HG03095 (cell line): ENCODE measurements around the gene ZRANB1.

Source experiments
- ATAC-seq: cut with Tn5 transposase; IDR thresholded peaks from one replicate; pipeline ENCODE4 v1.9.1; 2021; ENCODE audit warnings: moderate library complexity; ENCODE audit not compliant: unreplicated experiment

ZRANB1 gene

GRCh38 chr10:125017547-125018298 lies 75.8 kb downstream of the ZRANB1 start:
- ATAC-seq, result no peak

- ATAC-seq, result no peak
Observed at GRCh38 chr10:125018576-125019143, 76.7 kb downstream of the ZRANB1 start.

- no peak for ATAC-seq
Observed at GRCh38 chr10:125020386-125020785, 78.5 kb downstream of the ZRANB1 start.

- no peak for ATAC-seq
Observed at GRCh38 chr10:125020871-125021270, 78.9 kb downstream of the ZRANB1 start.

- ATAC-seq, result no peak
Observed at GRCh38 chr10:125021686-125022344, 79.9 kb downstream of the ZRANB1 start.

- no peak for ATAC-seq
Observed at GRCh38 chr10:125022671-125023070, 80.7 kb downstream of the ZRANB1 start.

GRCh38 chr10:125023255-125023654 lies 81.3 kb downstream of the ZRANB1 start:
- no peak for ATAC-seq

GRCh38 chr10:125023862-125024496 lies 82.1 kb downstream of the ZRANB1 start:
- ATAC-seq, result no peak

- no peak for ATAC-seq
Observed at GRCh38 chr10:125024497-125025234, 82.7 kb downstream of the ZRANB1 start.

GRCh38 chr10:125025341-125025740 lies 83.4 kb downstream of the ZRANB1 start:
- ATAC-seq, result no peak

- no peak for ATAC-seq
Observed at GRCh38 chr10:125026036-125026931, 84.4 kb downstream of the ZRANB1 start.

GRCh38 chr10:125026974-125027735 lies 85.2 kb downstream of the ZRANB1 start:
- ATAC-seq, result no peak

GRCh38 chr10:125027871-125028869 lies 86.2 kb downstream of the ZRANB1 start:
- ATAC-seq, result no peak

- no peak for ATAC-seq
Observed at GRCh38 chr10:125029584-125030242, 87.8 kb downstream of the ZRANB1 start.

GRCh38 chr10:125030567-125031197 lies 88.8 kb downstream of the ZRANB1 start:
- no peak for ATAC-seq

- no peak for ATAC-seq
Observed at GRCh38 chr10:125032474-125033020, 90.6 kb downstream of the ZRANB1 start.
